Measurements from ENCODE around the gene GTPBP1. TPM values are rescaled to one million over a fixed set of nuclear protein-coding genes. Genes with fewer than 3 reads are reported as not detected.

The GTPBP1 gene
- total RNA-seq, 1 donor from 2014 or later: 74.4 TPM

GRCh38 chr22:38782402-38783094 is 76.8 kb downstream of the GTPBP1 start:
- intact Hi-C loops (cut with micrococcal nuclease): no loop called here

Other genes with a start within 250 kb of the GTPBP1 start
- gene KDELR3, start 237.8 kb upstream of the GTPBP1 start, total RNA-seq: 1.3 and 1.6 TPM in 2 replicates
- gene DDX17, start 199.6 kb upstream of the GTPBP1 start, total RNA-seq: 423 and 434 TPM in 2 replicates
- gene DMC1, start 135.8 kb upstream of the GTPBP1 start, total RNA-seq: 12.5 and 13.0 TPM in 2 replicates
- gene FAM227A, start 49.6 kb upstream of the GTPBP1 start, total RNA-seq: 0.11 TPM in 1 of 2 replicates, not detected in the other
- 10.2 and 11.8 TPM in 2 replicates for gene CBY1, start 49.3 kb upstream of the GTPBP1 start, total RNA-seq
- 101 and 113 TPM in 2 replicates for gene TOMM22, start 24.0 kb upstream of the GTPBP1 start, total RNA-seq
- 68.6 and 71.7 TPM in 2 replicates for gene JOSD1, start 5.0 kb upstream of the GTPBP1 start, total RNA-seq
- gene SUN2, start 50.1 kb downstream of the GTPBP1 start, total RNA-seq: 472 and 473 TPM in 2 replicates
- gene DNAL4, start 88.2 kb downstream of the GTPBP1 start, total RNA-seq: 6.7 and 6.8 TPM in 2 replicates
- gene NPTXR, start 138.1 kb downstream of the GTPBP1 start, total RNA-seq: 0.93 and 0.95 TPM in 2 replicates
- 64.3 and 67.9 TPM in 2 replicates for gene CBX6, start 166.3 kb downstream of the GTPBP1 start, total RNA-seq